Natural killer cell (primary cell): ENCODE results near the gene AQR. TPM values are rescaled to one million over a fixed set of nuclear protein-coding genes. Genes with fewer than 3 reads are reported as not detected.
A peak's percentile ranks its signal among the peaks of the same experiment; 100 is the strongest.

ENCODE experiments used
- ATAC-seq, 3 donors: fragments of 150-1000 bp in 2 of 3; fragments of 200-7000 bp in 1 of 3; cut with Tn5 transposase; 1 replicate in 1 of 3; 2 replicates in 2 of 3; pipeline ENCODE4 v1.10.0; 2021; ENCODE audit warnings: mild to moderate bottlenecking in 2 of 3, moderate library complexity in 2 of 3
- DNase-seq, 2 donors: peaks; one replicate each; pipeline versions ENCODE4 v3.0.0 to v3.0.0-alpha.2; 2013 to 2021; ENCODE audit warnings: mixed read lengths in 1 of 2
- H3K27ac ChIP-seq: one replicate; pipeline ENCODE4 v1.5.1; 2013; ENCODE audit warnings: mild to moderate bottlenecking, low read length
- H3K27me3 ChIP-seq: one replicate; pipeline ENCODE4 v1.6.1; 2013; ENCODE audit warnings: low read length; ENCODE audit not compliant: control insufficient read depth, insufficient read depth
- H3K36me3 ChIP-seq: one replicate; pipeline ENCODE4 v1.6.1; 2013; ENCODE audit warnings: low read length; ENCODE audit not compliant: control insufficient read depth, insufficient read depth
- H3K4me1 ChIP-seq: one replicate; pipeline ENCODE4 v1.6.1; 2013; ENCODE audit warnings: low read length; ENCODE audit not compliant: control insufficient read depth, insufficient read depth
- H3K4me3 ChIP-seq: one replicate; pipeline ENCODE4 v1.5.1; 2013; ENCODE audit warnings: low read length
- H3K9me3 ChIP-seq: one replicate; pipeline ENCODE4 v1.6.1; 2013; ENCODE audit warnings: low read length; ENCODE audit not compliant: control insufficient read depth, insufficient read depth
- H3K27ac Mint-ChIP-seq, 2 donors: one replicate each; pipeline ENCODE4 v1.8.0; 2022; ENCODE audit warnings: mild to moderate bottlenecking in 2 of 2, mixed read lengths in 2 of 2, moderate library complexity in 1 of 2
- H3K27me3 Mint-ChIP-seq, 2 donors: one replicate each; pipeline ENCODE4 v1.8.0; 2022; ENCODE audit warnings: low read depth in 2 of 2, mixed read lengths in 2 of 2
- H3K36me3 Mint-ChIP-seq: one replicate; pipeline ENCODE4 v1.8.0; 2022; ENCODE audit warnings: mixed read lengths
- H3K4me1 Mint-ChIP-seq, 2 donors: one replicate each; pipeline ENCODE4 v1.8.0; 2022; ENCODE audit warnings: mixed read lengths in 2 of 2
- H3K4me3 Mint-ChIP-seq: one replicate; pipeline ENCODE4 v1.8.0; 2022; ENCODE audit warnings: mild to moderate bottlenecking, moderate library complexity, mixed read lengths
- H3K9me3 Mint-ChIP-seq, 2 donors: one replicate each; pipeline ENCODE4 v1.8.0; 2022; ENCODE audit warnings: mixed read lengths in 2 of 2
- WGBS: methylation state at CpG from one replicate; pipeline ENCODE4 v1.1.7; 2013; ENCODE audit warnings: missing lambda C conversion rate; ENCODE audit not compliant: insufficient coverage; 5-methylcytosine and 5-hydroxymethylcytosine counted together
- intact Hi-C: fragments of 100-400 bp; cut with micrococcal nuclease; formaldehyde crosslinking; loops from one replicate; pipeline ENCODE4 v1.14.2; 2022
- total RNA-seq, 4 donors: library from RNA; stranded (reverse); fragments of 120-200 nt in 1 of 4; gene quantifications; one replicate each; pipeline versions ENCODE4 v1.2.3 to v1.2.4, GENCODE V29; 2013 to 2022
- TF ChIP-seq, protein P1 (sequence below): fragments of 200-600 bp; IDR thresholded peaks from one replicate; pipeline ENCODE4 v1.8.0; 2022; ENCODE audit warnings: antibody characterized with exemption

The AQR gene
- total RNA-seq, 3 donors from 2014 or later (not counting 1 experiment from before 2014, with no cell fraction given), result 44.8 to 64.4 (median 53.0) TPM

DNA sequence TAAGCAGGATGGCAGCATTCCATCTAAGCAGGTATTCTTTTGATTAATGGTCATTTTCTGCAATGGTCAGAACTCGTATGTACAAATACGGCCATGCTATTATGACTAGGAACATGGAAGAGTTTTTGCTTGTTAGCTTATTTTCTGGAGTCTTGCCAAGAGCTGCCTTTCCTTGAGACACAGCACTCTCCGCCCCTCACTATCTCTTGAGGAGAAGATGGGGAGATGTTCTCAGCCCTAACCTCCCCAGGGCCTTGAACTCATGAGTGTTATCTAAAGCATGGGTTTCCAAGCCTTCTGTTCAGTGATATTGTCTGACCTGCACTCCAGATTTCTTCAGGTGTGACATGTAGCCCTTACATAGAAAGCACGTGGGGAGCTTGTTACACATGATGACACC, 108.3 kb downstream of the AQR start:
- H3K27ac ChIP-seq, result no peak overlapping the region
- peaks cover 76% of the 10 kb centered on the region for H3K36me3 ChIP-seq
- no peaks in the 10 kb centered on the region for H3K4me1 ChIP-seq
- Mint-ChIP-seq H3K9me3 (no peaks in the 10 kb centered on the region), H3K27me3 (no peaks in the 10 kb centered on the region), H3K4me3 (no peak overlapping the region), H3K27ac (no peak overlapping the region), H3K4me1 (no peaks in the 10 kb centered on the region), H3K36me3 (peaks cover 42% of the 10 kb centered on the region)
- no peak for DNase-seq
- TF ChIP-seq, protein P1, sequence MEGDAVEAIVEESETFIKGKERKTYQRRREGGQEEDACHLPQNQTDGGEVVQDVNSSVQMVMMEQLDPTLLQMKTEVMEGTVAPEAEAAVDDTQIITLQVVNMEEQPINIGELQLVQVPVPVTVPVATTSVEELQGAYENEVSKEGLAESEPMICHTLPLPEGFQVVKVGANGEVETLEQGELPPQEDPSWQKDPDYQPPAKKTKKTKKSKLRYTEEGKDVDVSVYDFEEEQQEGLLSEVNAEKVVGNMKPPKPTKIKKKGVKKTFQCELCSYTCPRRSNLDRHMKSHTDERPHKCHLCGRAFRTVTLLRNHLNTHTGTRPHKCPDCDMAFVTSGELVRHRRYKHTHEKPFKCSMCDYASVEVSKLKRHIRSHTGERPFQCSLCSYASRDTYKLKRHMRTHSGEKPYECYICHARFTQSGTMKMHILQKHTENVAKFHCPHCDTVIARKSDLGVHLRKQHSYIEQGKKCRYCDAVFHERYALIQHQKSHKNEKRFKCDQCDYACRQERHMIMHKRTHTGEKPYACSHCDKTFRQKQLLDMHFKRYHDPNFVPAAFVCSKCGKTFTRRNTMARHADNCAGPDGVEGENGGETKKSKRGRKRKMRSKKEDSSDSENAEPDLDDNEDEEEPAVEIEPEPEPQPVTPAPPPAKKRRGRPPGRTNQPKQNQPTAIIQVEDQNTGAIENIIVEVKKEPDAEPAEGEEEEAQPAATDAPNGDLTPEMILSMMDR, result no peak
- no peaks in the 10 kb centered on the region for H3K27me3 ChIP-seq
- WGBS, result 97% methylated on average over 4 of the region's 4 CpGs
- no peak for ATAC-seq
- H3K9me3 ChIP-seq, result no peaks in the 10 kb centered on the region
- intact Hi-C loops, result no loop called here
- H3K4me3 ChIP-seq, result no peak overlapping the region

DNA sequence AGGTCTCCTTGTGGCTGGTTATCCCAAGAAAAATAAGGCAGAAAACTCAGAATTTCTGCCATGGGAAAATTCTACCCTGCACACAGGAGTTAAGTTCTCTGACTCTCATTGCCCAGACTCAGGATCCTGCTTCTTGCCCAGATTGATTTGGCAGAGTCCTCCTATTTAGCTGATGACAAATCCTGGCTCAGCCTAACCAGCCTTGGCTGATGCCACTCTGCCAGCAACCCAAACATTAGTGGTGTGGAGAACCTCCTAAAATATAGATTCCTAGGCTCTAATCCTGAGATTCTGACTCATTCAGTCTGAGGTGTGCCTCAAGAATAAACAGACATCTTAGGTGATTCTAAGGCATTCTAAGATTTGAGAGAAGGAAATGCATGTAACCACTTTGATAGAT, 113.6 kb downstream of the AQR start:
- Histone ChIP-seq H3K36me3 (peaks cover 52% of the 10 kb centered on the region), H3K4me1 (no peaks in the 10 kb centered on the region), H3K27ac (no peak overlapping the region), H3K27me3 (no peaks in the 10 kb centered on the region), H3K4me3 (no peak overlapping the region), H3K9me3 (no peaks in the 10 kb centered on the region)
- Mint-ChIP-seq H3K27ac (no peak overlapping the region), H3K27me3 (no peaks in the 10 kb centered on the region), H3K4me3 (no peak overlapping the region), H3K36me3 (peaks cover 18% of the 10 kb centered on the region), H3K9me3 (no peaks in the 10 kb centered on the region), H3K4me1 (peaks cover 0 to 5% of the 10 kb centered on the region in 2 donors)
- DNase-seq, result no peak
- intact Hi-C loops, result no loop called here
- ATAC-seq, result no peak
- TF ChIP-seq, protein P1, result no peak

DNA sequence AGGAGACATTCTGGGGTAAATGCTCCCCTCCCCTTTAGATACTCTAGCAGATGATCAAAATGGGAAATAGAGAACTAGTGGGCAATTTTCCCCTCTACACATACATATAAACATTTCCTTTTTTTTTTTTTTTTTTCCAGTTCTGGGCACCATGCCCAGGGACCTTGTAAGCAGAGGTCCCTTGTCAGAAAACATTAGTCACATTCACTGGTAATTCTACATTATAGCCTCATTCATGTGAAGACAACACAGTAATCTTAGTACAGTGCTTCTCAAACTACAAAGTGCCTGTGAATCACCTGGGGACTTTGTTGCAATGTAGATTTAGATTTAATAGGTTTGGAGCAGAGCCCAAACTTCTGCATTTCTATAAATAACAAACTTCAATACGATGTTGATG, 114.1 kb downstream of the AQR start:
- no peak overlapping the region for H3K27ac ChIP-seq
- Mint-ChIP-seq H3K4me1 (peaks cover 0 to 5% of the 10 kb centered on the region in 2 donors), H3K27me3 (no peaks in the 10 kb centered on the region), H3K27ac (no peak overlapping the region), H3K9me3 (no peaks in the 10 kb centered on the region), H3K4me3 (no peak overlapping the region), H3K36me3 (peaks cover 18% of the 10 kb centered on the region)
- TF ChIP-seq, protein P1, result no peak
- intact Hi-C loops, result no loop called here
- H3K4me1 ChIP-seq, result no peaks in the 10 kb centered on the region
- DNase-seq, result no peak
- H3K36me3 ChIP-seq, result peaks cover 47% of the 10 kb centered on the region
- whole genome bisulfite sequencing, result 33% methylated on average over 1 of the region's 1 CpG
- H3K27me3 ChIP-seq, result no peaks in the 10 kb centered on the region
- no peak for ATAC-seq
- H3K9me3 ChIP-seq, result no peaks in the 10 kb centered on the region
- H3K4me3 ChIP-seq, result no peak overlapping the region

DNA sequence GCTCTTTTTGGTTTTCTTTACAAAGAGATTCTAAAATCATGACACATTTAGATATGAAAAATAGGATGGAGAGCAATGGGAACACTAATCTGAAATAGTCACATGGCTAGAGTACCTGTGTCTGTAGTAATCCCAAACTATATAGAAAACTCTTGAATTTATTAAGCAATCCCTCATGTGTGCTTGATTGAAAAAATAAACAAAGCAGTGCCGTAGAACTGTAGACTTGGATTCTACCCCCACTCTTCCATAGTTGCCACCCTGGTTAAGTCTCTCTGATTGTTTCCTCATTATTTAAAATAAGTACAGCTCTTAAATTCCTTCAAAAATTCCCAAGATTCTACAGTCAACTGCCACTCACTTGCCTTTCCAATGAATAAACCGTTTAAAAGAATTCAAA, 115.3 kb downstream of the AQR start:
- H3K4me1 ChIP-seq, result no peaks in the 10 kb centered on the region
- DNase-seq (no peak), ATAC-seq (no peak)
- WGBS, result 95% methylated on average over 2 of the region's 2 CpGs
- Mint-ChIP-seq H3K4me1 (peaks cover 0 to 5% of the 10 kb centered on the region in 2 donors), H3K4me3 (no peak overlapping the region), H3K27me3 (no peaks in the 10 kb centered on the region), H3K36me3 (peaks cover 8% of the 10 kb centered on the region), H3K9me3 (no peaks in the 10 kb centered on the region), H3K27ac (peak overlapping the region in 1 of 2 donors; percentile 7)
- no peak overlapping the region for H3K4me3 ChIP-seq
- TF ChIP-seq, protein P1, result no peak
- peaks cover 37% of the 10 kb centered on the region for H3K36me3 ChIP-seq
- no peak overlapping the region for H3K27ac ChIP-seq
- H3K27me3 ChIP-seq, result no peaks in the 10 kb centered on the region
- intact Hi-C loops, result no loop called here
- H3K9me3 ChIP-seq, result no peaks in the 10 kb centered on the region
